ENCODE measurements around the gene ZNF441. TPM values are rescaled to one million over a fixed set of nuclear protein-coding genes. Genes with fewer than 3 reads are reported as not detected.

Gene ZNF441
- total and polyA plus RNA-seq, 4 donors: 1.8 to 7.4 (median 5.7) TPM

DNA sequence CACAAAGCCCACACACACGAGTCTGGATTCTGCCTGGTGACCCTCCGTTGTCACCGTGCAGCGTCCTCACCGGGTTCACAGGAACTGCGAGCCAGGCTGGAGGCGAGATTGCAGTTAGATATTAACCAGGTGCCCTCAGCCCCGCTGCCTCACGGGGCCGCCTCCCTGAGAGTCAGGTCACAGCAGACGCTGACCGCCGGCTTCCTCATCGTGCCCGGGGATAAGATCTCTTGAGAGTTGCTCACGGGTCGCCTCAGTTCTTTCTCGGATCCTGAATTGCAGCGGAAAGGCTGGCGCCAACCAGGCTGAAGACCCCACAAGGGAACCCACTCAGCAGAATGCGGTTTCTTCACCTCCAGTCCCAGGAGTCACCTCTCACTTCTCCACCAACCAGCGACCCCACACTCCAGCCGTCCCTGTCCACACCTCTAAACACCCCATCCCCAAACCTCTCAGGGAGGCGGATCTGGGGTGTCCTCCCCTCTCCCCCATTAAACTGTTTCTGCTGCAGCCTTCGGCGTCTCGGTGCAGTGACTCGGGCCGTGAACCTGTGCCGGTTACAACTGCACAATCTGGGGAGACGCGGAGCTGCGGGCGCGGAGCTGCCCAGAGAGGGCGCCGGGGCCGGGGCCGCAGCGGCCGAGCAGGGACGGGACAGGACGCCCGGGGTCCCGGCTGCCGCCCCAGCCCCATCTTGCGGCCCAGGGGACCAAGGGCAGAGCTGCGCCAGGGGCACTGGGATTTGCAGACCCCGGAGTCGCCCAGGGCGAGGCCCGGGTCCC lies 28.6 kb upstream of the ZNF441 start:
- peak overlapping the region; percentile 68 to 88 for H3K9ac ChIP-seq (ENCODE audit: low read depth in 1 of 2, low read length in 2 of 2)
- peak overlapping the region; percentile 73 to 86 for H3K27ac ChIP-seq (ENCODE audit: low read depth in 1 of 2, low read length in 2 of 2)
- under 1% methylated on average over 52 of the region's 52 CpGs for WGBS
- no peaks in the 10 kb centered on the region for H3K27me3 ChIP-seq (ENCODE audit: control insufficient read depth in 4 of 4, insufficient read depth in 4 of 4, low read length in 3 of 4)
- no peaks in the 10 kb centered on the region for H3K9me3 ChIP-seq (ENCODE audit: control insufficient read depth in 4 of 4, low read length in 3 of 4)
- DNase-seq (ENCODE audit: low spot score): peak; percentile 72
- TF ChIP-seq RAD21 (IDR thresholded peaks at IDR 0.05) (peak; percentile 16 to 58), HNF4A (conservative IDR thresholded peaks at IDR 0.05) (peak; percentile 20 to 45), GABPA (IDR thresholded peaks at IDR 0.05 in 1 of 2, conservative IDR thresholded peaks at IDR 0.05 in 1 of 2) (peak in 1 of 2 donors; percentile 62), FOXA2 (IDR thresholded peaks at IDR 0.05) (peak; percentile 18), EGR1 (IDR thresholded peaks at IDR 0.05; ENCODE audit: low read depth in 2 of 2) (no peak), TAF1 (conservative IDR thresholded peaks at IDR 0.05) (peak; percentile 59), HNF4G (IDR thresholded peaks at IDR 0.05) (no peak), REST (IDR thresholded peaks at IDR 0.05) (peak; percentile 53), YY1 (IDR thresholded peaks at IDR 0.05) (peak; percentile 40), SP1 (IDR thresholded peaks at IDR 0.05) (peak; percentile 71), ZBTB33 (IDR thresholded peaks at IDR 0.05) (no peak), RXRA (IDR thresholded peaks at IDR 0.05) (peak; percentile 85 to 92)
- TF ChIP-seq, protein P1, sequence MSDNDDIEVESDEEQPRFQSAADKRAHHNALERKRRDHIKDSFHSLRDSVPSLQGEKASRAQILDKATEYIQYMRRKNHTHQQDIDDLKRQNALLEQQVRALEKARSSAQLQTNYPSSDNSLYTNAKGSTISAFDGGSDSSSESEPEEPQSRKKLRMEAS (IDR thresholded peaks at IDR 0.05): no peak
- TF ChIP-seq, protein P2, sequence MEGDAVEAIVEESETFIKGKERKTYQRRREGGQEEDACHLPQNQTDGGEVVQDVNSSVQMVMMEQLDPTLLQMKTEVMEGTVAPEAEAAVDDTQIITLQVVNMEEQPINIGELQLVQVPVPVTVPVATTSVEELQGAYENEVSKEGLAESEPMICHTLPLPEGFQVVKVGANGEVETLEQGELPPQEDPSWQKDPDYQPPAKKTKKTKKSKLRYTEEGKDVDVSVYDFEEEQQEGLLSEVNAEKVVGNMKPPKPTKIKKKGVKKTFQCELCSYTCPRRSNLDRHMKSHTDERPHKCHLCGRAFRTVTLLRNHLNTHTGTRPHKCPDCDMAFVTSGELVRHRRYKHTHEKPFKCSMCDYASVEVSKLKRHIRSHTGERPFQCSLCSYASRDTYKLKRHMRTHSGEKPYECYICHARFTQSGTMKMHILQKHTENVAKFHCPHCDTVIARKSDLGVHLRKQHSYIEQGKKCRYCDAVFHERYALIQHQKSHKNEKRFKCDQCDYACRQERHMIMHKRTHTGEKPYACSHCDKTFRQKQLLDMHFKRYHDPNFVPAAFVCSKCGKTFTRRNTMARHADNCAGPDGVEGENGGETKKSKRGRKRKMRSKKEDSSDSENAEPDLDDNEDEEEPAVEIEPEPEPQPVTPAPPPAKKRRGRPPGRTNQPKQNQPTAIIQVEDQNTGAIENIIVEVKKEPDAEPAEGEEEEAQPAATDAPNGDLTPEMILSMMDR (IDR thresholded peaks at IDR 0.05; ENCODE audit: low read depth, low read length, missing input control): no peak
- peak overlapping the region; percentile 81 to 98 (median 83) for H3K4me3 ChIP-seq (ENCODE audit: low read depth in 1 of 3, low read length in 3 of 3)
- peaks cover 10 to 16% (median 13%) of the 10 kb centered on the region in 4 donors for H3K4me1 ChIP-seq (ENCODE audit: control insufficient read depth in 4 of 4, insufficient read depth in 4 of 4, low read length in 3 of 4)
- H3K36me3 ChIP-seq (ENCODE audit: control insufficient read depth in 4 of 4, insufficient read depth in 3 of 4, low read depth in 1 of 4, low read length in 3 of 4): no peaks in the 10 kb centered on the region
